Measurements from ENCODE around the gene KIF25. TPM values are rescaled to one million over a fixed set of nuclear protein-coding genes. Genes with fewer than 3 reads are reported as not detected.

The KIF25 gene
- total RNA-seq, 1 experiment from 2014 or later = 0.59 TPM

- no peak overlapping the region for H2BK120ac ChIP-seq (ENCODE audit: low read depth, low read length, poor library complexity, severe bottlenecking)
- H3K23me2 ChIP-seq (ENCODE audit: insufficient read length, low read depth, low read length, poor library complexity, severe bottlenecking) = peaks cover 3% of the 10 kb centered on the region
- H2BK15ac ChIP-seq (ENCODE audit: low read depth, low read length) = no peak overlapping the region
- H2BK12ac ChIP-seq (ENCODE audit: insufficient read length, low read depth, low read length) = no peak overlapping the region
- H3K18ac ChIP-seq (ENCODE audit: insufficient read length, low read depth, low read length) = peak overlapping the region; percentile 43
- H4K5ac ChIP-seq (ENCODE audit: insufficient read length, low read depth, low read length) = no peak overlapping the region
- no peaks in the 10 kb centered on the region for H3K79me1 ChIP-seq (ENCODE audit: insufficient read depth, low read depth, low read length, poor library complexity, severe bottlenecking)
- no peak overlapping the region for H2AFZ ChIP-seq (ENCODE audit: low read length)
- no peaks in the 10 kb centered on the region for H4K20me1 ChIP-seq (ENCODE audit: control insufficient read depth, insufficient read depth, insufficient read length)
- Mint-ChIP-seq H3K36me3 (ENCODE audit: insufficient read depth in 1 of 3, low read depth in 3 of 3) (peaks cover 15 to 31% (median 22%) of the 10 kb centered on the region in 3 experiments), H3K27me3 (ENCODE audit: low read depth) (peaks cover 31% of the 10 kb centered on the region), H3K27ac (peak overlapping the region in 2 of 3 experiments; percentile 75 to 81; a peak in 3 of 7 replicates), H3K9me3 (peaks cover 42% of the 10 kb centered on the region in 2 experiments), H3K4me3 (peak overlapping the region; percentile 57 to 78), H3K4me1 (peaks cover 46 to 49% of the 10 kb centered on the region in 2 experiments)
- no peak overlapping the region for H3T11ph ChIP-seq (ENCODE audit: low read length)
- no CpG with 5 or more reads among the region's 45 CpGs for WGBS (ENCODE audit: extremely low coverage, insufficient read length, low lambda C conversion rate)
- H2AK5ac ChIP-seq (ENCODE audit: insufficient read length, low read length) = no peak overlapping the region
- no peak overlapping the region for H3K56ac ChIP-seq (ENCODE audit: insufficient read length, low read depth, low read length)
- no peaks in the 10 kb centered on the region for H3K27me3 ChIP-seq (ENCODE audit: insufficient read depth, low read length)
- no peak overlapping the region for H3K23ac ChIP-seq (ENCODE audit: insufficient read length, low read depth, low read length)
- no peak overlapping the region for H2BK20ac ChIP-seq (ENCODE audit: low read depth, low read length, poor library complexity, severe bottlenecking)
- no peak overlapping the region for H4K91ac ChIP-seq (ENCODE audit: insufficient read length, low read depth, low read length)
- H3K14ac ChIP-seq (ENCODE audit: insufficient read depth, low read length) = 0 out of 2 replicates have a peak overlapping the region, but pooled peaks have one; percentile 27
- H3K27ac ChIP-seq (ENCODE audit: insufficient read length, low read depth, low read length) = no peak overlapping the region
- H3K4me1 ChIP-seq (ENCODE audit: insufficient read depth, low read length) = peaks cover 4% of the 10 kb centered on the region; the same call in 1 of the 2 replicates
- TF ChIP-seq CTCF (conservative IDR thresholded peaks at IDR 0.05) = no peak
- no peak overlapping the region for H4K8ac ChIP-seq (replicated peaks; ENCODE audit: insufficient read length, low read depth, low read length)
- H3K4ac ChIP-seq (ENCODE audit: low read depth, low read length) = no peak overlapping the region
- H3K4me2 ChIP-seq (ENCODE audit: insufficient read depth, insufficient read length, low read length) = peak overlapping the region; percentile 2
- peak; percentile 83 for DNase-seq
- H2BK5ac ChIP-seq (ENCODE audit: insufficient read length, low read length) = no peak overlapping the region
- H3K9ac ChIP-seq (ENCODE audit: extremely low read depth, insufficient read length, low read length) = no peak overlapping the region
- peaks cover 22% of the 10 kb centered on the region for H3K9me3 ChIP-seq (ENCODE audit: control insufficient read depth, low read depth, low read length)
- no peaks in the 10 kb centered on the region for H3K79me2 ChIP-seq (ENCODE audit: insufficient read depth, low read length)
Observed at GRCh38 chr6:168035098-168035660, 37.7 kb downstream of the KIF25 start.

All from H9 (cell line).